Stimulated activated CD4-positive, alpha-beta T cell treated with anti-CD3 and anti-CD28 coated beads, Interleukin-12 subunit alpha, Interleukin-12 subunit beta, amount 100 ng/mL, for 24 hours (primary cell): ENCODE measurements around the gene CCDC91.
"Not testable (repeated sequence)": the region's sequence is repeated elsewhere in the genome, so short reads cannot be mapped to it uniquely, and the experiment has no call there.

ENCODE experiments used
- DNase-seq, 2 experiments: peaks; one replicate each; pipeline ENCODE4 v3.0.0-alpha.2; 2020; ENCODE audit warnings: low read depth in 2 of 2

Gene CCDC91

GRCh38 chr12:28184375-28184774, 5.9 kb upstream of the CCDC91 start:
- no peak for DNase-seq

DNA sequence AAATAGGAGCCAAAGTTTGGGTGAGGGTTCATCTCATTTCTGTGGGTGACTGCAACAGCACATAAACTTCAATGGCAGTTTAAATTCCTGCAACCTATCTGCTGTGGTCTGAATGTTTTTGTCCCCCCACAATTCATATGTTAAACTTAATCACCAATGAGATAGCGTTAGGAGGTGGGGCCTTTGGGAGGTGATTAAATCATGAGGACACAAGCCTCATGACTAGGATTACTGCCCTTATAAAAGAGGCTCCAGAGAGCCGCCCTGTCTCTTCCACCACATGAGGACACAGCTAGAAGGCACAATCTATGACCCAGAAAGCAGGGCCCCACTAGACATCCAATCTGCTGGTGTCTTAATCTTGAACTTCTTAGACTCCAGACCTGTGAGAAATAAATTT, 3.8 kb upstream of the CCDC91 start:
- DNase-seq, result no peak

- no peak for DNase-seq
Measured at GRCh38 chr12:28189784-28190320, 404 bp upstream of the CCDC91 start.

DNA sequence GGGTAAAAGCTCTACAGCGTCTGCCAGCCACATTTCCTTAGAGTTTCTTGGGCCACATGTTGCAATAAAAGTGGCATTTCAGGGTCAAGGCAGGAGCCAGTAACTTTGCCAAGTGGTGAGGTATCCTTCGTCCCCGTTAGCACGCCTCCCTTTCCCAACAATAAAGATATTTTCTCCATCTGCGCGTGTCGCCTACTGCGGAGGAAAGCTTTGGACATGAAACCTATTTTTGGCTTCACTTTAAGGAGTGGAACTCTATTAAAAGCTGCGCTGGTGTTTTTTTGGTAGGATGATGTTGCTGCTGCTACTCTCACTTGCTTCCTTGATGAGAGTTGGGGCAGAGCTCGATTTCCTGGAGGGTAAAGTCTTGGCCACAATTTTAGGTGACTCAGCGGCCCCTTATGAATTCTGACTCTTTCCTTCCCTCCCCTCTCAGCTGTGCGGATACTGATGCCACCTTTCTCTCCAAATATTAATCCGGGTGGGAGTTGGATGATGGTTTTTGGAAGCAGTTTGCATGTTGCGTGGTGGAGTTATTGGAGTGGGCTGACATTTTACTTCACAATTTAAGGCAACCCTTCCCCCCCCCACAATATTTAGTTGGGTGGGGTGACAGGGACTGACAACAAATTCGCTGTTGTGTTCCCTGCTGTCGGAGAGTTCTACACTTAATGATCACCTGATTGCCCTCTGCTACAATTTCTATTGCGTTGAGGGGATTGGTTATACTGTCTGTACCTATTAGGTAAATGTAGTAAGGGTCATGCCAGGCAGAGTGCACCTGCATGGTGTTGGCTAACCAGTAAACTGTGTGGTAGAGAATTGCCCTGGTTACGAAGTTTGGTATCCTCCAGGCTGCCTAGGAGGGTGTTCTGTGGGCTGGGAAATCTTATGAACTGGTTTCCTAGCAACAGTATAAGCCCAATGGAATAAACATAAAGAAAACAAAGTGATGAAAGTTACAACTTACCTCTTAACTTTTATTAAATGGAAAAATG, 1.1 kb downstream of the CCDC91 start:
- DNase-seq, result peak; percentile 11

- DNase-seq, result no peak
Measured at GRCh38 chr12:28192125-28192524, 1.9 kb downstream of the CCDC91 start.

GRCh38 chr12:28194621-28195020, 4.4 kb downstream of the CCDC91 start:
- DNase-seq, result not testable (repeated sequence)

DNA sequence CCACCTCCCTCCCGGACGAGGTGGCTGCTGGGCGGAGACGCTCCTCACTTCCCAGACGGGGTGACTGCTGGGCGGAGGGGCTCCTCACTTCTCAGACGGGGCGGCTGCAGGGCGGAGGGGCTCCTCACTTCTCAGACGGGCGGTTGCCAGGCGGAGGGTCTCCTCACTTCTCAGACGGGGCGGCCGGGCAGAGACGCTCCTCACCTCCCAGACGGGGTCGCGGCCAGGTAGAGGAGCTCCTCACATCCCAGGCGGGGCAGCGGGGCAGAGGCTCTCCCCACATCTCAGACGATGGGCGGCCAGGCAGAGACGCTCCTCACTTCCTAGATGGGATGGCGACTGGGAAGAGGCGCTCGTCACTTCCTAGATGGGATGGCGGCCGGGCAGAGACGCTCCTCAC, 10.9 kb downstream of the CCDC91 start:
- DNase-seq, result not testable (repeated sequence)

DNA sequence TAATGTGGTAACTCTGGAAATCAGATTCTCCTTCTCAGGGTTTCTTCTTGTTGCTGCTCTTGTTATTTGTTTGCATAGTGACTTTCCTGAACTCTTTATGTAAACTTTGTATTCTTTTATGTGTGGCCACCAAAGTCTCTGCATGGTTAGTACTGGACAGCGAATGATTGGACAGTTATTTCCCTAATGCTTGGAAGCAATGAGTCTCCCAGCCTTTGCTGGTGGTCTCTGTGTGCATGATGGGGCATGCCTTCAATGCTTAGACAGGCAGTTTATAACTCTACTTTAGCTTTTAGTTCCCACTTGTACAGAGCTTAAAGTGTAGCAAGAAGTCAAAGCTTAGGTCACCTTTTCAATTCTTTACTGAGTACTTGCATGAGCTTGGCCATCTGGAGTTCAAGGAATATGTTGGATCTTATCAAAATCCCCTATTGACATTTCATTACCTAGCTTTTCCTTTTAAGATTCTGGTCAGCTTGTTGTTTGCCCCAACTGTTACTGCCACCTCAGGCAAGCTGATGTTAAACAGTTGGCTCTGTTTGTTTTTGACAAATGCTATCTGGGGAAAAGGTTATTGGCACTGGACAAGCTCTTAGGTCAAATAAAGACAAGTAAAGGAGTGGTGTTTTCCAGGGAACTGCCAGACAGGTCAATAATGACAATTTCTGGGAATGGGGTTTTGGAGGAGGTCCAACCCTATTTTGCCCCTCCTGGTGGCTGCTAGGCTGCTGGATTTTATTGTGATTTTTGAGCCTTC, 12.3 kb downstream of the CCDC91 start:
- DNase-seq, result no peak

- DNase-seq, result no peak
Measured at GRCh38 chr12:28209782-28210181, 19.5 kb downstream of the CCDC91 start.

DNA sequence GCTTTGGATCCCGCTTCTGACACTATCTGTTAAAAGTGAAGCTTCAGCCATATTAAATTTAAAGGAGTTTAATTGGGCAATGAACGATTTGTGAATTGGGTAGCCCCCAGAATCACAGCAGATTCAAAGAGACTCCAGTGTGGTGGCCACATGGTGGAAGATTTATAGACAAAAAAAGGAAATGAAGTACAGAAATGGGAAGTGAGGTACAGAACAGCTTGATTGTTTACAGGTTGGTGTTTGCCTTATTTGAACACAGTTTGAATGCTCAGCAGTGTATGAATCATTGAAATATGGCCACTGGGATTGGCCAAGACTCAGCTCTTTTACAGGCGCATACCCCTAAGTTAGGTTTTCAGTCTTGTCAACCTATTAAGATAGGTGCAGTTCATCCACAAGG, 21.9 kb downstream of the CCDC91 start:
- no peak for DNase-seq

GRCh38 chr12:28215021-28215420, 24.8 kb downstream of the CCDC91 start:
- DNase-seq, result no peak

DNA sequence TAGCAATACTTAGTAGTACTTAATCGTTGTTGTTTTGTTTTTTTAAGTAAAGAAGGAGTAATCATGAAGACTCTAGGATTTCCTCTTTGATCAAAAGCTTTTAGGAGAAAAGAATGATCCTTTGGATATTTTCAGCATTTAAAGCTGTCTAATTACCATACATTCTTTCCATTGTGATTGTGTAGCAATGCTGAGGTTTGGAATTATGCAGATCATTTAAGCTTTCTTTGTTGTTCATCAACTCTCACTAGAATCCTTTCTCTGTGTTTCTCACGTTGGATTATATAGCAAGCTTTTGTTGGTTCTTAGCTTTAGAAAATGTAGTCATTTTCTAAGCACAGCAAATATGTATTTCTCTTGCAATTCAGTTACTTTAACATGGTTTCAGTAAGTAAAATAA, 25.8 kb downstream of the CCDC91 start:
- DNase-seq, result no peak

DNA sequence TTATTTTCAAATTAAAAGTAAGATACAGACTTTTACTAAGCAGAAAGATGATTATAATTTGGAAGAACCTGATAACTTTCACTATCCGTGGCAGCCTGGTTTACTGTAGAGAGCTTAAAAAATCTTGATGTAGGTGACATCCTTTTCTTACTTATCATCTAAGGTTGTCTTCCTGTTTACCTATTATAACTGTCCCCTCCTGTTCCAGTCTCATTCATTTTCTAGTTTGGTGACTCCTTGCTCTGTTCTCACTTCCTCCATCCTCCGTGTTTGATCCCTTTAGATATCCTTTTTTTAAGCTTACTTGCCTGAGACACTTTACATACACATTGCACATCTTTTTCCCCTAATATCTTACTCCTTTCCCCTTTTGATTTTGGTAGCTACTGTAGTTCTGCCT, 27.5 kb downstream of the CCDC91 start:
- DNase-seq, result no peak

GRCh38 chr12:28218875-28219274, 28.6 kb downstream of the CCDC91 start:
- DNase-seq, result no peak

DNA sequence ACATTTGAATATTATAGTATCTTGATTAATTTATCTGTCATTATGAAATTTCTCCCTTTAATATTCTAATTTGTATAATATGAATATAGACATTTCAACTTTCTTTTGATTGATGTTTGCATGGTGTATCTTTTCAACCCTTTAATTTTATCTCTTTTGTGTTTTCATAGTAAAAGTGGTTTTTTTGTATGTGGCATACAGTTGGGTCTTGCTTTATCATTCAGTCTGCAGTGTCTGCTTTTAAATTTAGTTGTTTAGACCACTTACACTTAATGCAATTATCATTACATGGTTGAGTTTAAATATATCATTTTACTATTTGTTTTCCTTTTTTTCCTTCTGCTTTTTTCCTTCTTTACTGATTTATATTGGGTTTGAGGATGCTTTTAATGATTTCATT, 29.6 kb downstream of the CCDC91 start:
- no peak for DNase-seq

GRCh38 chr12:28222081-28222700, 31.9 kb downstream of the CCDC91 start:
- peak; percentile 50 to 69 for DNase-seq

GRCh38 chr12:28223025-28223554, 32.8 kb downstream of the CCDC91 start:
- no peak for DNase-seq

GRCh38 chr12:28223858-28224257, 33.6 kb downstream of the CCDC91 start:
- no peak for DNase-seq

DNA sequence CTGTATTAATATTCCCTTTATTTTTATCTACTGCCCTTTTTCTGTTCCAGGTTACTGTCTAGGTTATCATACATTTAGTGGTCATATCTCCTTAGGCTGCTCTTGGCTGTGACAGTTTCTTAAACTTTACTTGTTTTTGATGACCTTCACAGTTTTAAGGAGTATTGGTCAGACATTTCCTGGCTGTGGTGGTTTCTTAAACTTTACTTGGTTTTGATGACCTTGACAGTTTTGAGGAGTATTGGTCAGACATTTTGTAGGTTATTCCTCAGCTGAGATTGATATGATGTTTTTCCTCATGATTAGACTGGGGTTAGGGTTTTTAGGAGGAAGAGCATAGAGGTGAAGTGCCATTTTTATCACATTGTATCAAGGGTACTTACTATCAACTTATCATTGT, 36.4 kb downstream of the CCDC91 start:
- no peak for DNase-seq

DNA sequence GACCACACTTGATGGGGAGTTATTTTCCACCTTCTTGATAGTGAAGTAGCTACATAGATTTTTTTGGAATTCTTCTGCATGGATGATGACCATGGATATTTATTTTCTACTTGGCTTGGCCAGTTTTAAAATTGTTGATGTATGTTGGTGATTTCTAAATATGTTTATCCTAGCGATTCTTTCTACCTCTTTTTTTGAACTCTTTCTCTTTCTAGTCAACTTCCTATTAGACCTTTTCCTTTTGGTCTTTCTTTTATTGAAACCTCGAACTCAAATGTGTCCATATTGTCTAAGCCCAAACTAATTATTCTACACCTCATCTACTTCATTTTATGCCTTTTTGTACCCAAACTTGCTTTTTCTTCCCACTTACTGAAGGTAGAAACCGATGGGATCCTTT, 37.0 kb downstream of the CCDC91 start:
- no peak for DNase-seq

DNA sequence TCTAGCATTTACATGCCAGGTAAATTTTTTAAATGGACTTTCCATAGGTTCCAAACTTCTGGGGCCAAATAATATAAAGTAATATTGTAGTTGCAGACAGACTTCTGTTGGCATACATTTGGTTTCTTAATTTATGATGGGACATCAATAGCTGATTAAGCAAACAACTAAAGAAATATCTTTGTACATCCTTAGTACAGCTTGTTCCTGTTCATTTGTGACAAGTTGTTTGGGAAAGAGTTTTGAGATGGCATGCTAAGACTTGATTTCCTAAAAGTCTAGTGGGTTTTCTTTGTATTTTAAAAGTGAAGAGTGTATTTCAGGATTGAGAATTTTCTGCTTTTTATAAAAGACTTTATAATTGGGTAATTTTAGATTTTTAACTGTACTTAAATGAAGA, 41.0 kb downstream of the CCDC91 start:
- no peak for DNase-seq
